NCI-H146 treated with DMSO at 0.1 percent for 48 hours (cell line): ENCODE results near the gene THOC2.
"Not testable (repeated sequence)": the region's sequence is repeated elsewhere in the genome, so short reads cannot be mapped to it uniquely, and the experiment has no call there.

ENCODE experiments used
- DNase-seq: peaks from one replicate; lab custom pipeline; 2025; ENCODE audit not compliant: unreplicated experiment; lab: John Stamatoyannopoulos, UW

THOC2 gene

DNA sequence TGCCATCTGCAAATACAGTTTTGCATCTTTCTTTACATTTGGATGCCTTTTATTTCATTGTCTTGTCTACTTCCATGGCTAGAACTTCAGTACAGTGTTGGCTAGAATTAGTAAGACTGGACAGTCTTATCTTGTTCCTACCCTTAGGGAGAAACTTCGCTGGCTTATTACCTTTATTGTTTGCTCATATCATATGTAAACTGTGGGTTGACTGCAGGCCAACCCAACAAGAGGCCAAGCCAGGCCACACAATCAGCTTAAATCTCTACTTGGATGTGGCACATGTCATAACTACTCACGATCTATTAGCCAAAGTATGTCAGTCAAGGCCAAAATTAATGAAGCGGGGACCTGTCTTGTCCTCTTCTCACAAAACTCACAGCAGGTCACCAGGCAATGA lies 144.1 kb downstream of the THOC2 start:
- no peak for DNase-seq

DNA sequence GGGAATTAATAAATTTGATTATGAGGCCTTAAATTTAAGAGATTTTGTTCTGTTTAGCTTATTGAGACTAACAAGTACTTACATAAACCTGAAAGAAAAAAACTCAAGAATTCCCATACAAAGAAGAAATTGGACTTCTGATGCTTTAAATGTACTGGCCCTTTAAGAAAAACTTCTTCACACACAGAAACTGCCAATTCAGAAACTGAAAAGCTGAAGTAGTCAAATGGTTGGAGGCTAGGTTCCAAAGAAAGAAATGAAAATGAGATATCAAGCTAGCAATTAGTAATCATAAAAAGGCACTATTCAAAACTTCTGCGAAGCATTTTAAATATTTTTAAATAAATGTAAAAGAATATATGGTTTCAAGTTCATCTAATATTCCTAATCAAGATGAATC lies 151.3 kb downstream of the THOC2 start:
- no peak for DNase-seq

DNA sequence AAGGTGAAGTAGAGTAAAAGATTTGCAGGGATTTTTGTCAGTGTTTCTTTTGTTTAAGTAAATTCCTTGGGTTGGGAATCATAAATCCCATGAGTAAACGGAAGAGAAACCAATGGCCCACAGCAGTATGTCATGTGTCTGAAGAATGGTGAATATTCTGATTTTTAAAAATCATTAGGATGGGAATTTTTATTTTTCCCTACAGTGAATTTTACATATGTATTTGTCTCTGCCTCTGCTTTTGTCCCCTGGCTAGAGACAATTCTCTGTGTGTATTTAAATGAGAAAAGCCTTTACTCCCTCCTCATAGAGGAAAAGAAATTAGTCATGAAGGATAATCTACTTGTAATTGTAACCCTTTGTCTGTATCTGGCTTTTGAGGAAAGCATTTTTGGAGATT lies 152.1 kb downstream of the THOC2 start:
- no peak for DNase-seq

DNA sequence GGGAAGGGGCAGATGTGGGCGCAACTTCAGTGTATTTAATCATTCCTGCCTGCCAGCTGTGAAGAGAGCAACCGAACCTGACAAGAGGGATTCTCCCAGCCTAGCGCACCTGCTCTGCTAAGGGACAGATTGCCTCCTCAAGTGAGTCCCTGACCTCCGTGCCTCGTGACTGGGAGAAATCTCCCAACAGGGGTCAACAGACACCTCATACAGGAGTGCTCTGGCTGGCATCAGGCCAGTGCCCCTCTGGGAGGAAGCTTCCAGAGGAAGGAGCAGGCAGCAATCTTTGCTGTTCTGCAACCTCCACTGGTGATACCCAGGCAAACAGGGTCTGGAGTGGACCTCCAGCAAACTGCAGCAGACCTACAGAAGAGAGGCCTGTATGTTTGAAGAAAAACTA lies 158.8 kb downstream of the THOC2 start:
- DNase-seq = not testable (repeated sequence)

DNA sequence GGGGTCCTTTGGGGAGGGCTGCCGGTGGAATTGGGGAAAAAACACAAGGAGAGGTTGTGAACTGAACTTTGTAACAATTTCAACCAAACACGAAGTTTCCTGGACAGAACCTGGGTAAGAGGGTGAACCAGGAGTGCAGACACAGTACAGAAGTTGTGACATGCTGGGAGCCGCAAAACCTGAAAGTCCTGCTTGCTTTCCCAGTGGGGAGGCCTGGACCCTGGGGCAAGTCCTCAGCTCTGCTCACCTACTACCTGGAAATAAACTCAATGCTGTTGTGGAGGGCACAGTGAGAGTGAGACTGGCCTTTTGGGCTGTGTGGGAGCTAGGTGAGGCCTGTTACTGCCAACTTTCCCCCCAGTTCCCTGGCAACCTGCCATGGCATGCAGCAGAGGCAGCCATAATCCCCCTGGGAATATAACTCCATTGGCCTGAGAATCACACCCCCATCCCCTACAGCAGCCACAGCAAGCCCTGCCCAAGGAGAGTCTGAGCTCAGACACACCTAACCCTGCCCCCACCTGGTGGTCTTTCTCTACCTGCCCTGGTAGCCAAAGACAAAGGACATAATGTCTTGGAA lies 162.8 kb downstream of the THOC2 start:
- no peak for DNase-seq

DNA sequence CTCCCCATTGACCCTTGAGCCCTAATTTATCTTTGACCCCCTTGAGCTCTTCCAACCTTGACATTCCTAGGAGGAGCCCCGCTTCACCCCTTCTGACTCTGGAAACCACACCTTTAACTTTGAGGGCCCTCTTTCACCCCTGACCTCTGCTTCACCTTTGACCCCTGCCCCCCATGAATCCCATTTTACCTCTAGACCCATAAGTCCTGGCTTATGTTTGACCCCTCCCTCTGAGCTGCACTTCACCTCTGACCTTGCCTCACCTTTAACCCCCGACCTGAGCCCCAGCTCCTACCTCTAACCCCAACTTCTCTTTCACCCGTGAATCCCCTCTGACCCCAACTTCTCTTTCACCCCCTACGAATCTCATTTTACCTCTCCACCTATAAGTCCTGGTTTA lies 169.7 kb downstream of the THOC2 start:
- no peak for DNase-seq

DNA sequence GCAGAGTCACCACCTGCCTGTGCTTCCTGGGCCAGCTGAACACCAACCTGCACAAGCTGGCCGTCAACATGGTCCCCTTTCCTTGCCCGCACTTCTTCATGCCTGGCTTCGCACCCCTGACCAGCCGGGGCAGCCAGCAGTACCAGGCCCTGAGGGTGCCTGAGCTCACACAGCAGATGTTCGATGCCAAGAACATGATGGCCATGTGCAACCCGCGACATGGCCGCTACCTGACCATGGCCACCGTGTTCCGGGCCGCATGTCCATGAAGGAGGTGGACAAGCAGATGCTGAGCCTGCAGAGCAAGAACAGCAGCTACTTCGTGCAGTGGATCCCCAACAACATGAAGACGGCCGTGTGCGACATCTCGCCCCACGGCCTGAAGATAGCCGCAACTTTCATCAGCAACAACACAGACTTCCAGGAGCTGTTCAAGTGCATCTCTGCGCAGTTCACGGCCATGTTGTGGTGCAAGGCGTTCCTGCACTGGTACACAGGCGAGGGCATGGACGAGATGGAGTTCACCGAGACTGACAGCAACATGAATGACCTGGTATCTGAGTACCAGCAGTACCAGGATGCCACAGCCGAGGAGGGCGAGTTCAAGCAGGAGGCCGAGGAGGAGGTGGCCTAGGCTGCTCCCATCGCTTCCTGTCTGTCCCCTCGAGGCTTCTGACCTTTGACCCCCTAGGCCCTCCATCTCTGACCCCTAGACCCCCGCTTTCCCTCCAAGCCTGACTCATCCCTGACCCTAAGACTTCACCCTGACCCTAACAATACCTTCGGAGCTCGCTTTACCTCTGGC lies 170.3 kb downstream of the THOC2 start:
- no peak for DNase-seq

DNA sequence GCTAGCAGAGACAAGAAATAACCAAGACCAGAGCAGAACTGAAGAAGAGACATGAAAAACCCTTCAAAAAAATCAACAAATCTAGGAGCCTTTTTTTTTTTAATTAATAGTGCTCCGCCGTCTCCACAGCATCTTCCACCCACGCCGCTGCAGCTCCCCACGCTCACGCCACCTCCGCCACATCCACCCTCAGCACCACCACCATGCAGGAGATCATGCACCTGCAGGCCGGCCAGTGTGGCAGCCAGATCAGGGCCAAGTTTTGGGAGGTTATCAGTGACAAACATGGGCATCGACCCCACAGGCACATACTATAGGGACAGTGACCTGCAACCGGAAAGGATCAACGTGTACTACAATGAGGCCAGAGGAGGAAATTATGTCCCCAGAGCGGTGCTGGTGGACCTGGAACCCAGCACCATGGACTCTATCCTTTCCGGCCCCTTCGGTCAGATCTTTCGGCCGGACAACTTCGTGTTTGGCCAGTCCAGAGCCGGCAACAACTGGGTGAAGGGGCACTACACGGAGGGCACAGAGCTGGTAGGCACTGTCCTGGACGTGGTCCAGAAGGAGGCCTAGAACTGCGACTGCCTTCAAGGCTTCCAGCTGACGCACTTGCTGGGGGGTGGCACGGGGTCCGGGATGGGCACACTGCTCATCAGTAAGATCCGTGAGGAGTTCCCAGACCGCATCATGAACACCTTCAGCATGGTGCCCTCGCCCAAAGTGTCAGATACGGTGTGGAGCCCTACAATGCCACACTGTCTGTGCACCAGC lies 171.2 kb downstream of the THOC2 start:
- DNase-seq = no peak

DNA sequence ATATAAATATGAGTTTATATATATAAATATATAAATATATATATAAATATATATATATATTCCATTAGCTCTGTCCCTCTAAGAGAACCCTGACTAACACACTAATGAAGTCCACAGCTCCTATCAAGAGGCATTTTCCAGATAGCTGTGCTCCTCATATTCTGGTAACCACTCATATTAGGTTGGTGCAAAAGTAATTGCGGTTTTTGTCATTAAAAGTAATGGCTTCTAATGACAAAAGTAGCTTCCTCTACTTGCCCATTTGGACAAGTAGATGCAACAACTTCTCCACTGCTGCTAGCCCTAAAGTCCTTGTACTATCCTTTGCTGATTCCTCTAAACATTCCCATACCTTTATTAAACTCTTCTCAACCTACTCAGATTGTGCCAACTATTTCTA lies 182.0 kb downstream of the THOC2 start:
- no peak for DNase-seq
